Right lung (tissue), 5 donors: Measurements from ENCODE around the gene ZBTB7C. TPM values are rescaled to one million over a fixed set of nuclear protein-coding genes. Genes with fewer than 3 reads are reported as not detected.

Source experiments
- DNase-seq, 2 donors: peaks; one replicate each; pipeline ENCODE4 v3.0.0-alpha.2; 2013
- polyA plus RNA-seq, 5 donors: library from polyadenylated mRNA; unstranded; fragments of 120-200 nt; gene quantifications; one replicate each; pipeline versions ENCODE4 v1.2.1 to v1.2.3, GENCODE V29; 2013; ENCODE audit warnings: inconsistent platforms in 1 of 5, low replicate concordance in 1 of 5; ENCODE audit not compliant: insufficient read length in 5 of 5, insufficient read depth in 1 of 5

Gene ZBTB7C
- polyA plus RNA-seq, 5 donors, result 1.7 to 3.5 (median 2.2) TPM

DNA sequence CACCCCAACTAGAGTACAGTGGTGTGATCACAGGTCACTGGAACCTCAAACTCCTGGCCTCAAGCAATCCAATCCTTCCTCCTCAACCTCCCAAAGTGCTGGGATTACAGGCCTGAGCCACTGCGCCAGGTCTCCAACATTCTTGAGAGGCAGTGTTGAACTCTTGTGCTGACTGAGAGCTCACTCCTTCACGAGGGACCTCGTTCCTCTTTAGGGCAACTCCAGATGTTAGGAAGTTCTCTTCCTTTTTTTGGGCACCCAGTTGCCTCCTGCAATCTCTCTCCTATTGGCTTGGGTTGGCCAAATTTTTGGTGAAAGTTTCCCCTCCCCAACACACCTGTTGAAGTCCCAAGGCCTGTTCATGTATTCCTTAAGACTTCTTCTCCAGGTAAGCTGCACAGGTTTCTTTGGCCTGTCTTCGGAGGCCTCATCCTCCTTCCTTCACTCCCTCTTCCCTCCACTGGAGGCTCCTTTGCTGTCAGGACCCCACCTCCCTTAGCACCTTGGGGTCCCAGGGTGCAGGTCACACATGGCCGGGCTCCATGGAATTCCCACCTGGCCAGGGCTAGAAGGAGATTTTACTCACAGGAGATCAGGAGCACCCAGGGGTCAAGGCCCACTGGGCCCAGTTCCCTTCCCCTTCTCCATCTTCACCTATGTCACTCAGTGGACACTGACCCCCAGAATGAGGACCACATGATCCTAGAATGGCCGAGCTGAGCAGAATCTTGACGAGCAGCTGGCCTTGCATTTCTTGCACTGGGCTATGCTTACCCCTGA is 384.1 kb downstream of the ZBTB7C start:
- DNase-seq, result no peak

- no peak for DNase-seq
Observed at GRCh38 chr18:48024009-48024512, 385.1 kb downstream of the ZBTB7C start.

- no peak for DNase-seq
Observed at GRCh38 chr18:48023334-48024008, 385.7 kb downstream of the ZBTB7C start.

- no peak for DNase-seq
Observed at GRCh38 chr18:48022531-48023329, 386.5 kb downstream of the ZBTB7C start.

DNA sequence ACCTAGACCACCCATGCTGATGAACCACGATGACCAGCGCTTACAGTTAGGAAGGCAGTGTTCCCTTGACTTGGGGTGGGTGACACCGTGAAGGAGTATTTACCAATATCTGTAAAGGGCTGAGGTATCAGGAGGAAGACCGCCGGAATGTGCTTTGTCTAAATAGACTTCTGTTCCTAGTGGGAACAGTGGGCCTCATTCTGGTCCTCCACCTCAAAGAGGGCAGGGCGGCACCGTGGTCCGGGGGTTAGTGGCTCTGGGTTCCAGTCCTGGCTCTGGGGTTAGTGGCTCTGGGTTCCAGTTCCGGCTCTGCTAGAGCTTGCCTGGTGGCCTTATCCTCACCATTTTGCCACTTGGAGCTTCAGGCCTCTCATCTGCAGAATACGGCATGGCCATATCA is 387.2 kb downstream of the ZBTB7C start:
- DNase-seq, result no peak

DNA sequence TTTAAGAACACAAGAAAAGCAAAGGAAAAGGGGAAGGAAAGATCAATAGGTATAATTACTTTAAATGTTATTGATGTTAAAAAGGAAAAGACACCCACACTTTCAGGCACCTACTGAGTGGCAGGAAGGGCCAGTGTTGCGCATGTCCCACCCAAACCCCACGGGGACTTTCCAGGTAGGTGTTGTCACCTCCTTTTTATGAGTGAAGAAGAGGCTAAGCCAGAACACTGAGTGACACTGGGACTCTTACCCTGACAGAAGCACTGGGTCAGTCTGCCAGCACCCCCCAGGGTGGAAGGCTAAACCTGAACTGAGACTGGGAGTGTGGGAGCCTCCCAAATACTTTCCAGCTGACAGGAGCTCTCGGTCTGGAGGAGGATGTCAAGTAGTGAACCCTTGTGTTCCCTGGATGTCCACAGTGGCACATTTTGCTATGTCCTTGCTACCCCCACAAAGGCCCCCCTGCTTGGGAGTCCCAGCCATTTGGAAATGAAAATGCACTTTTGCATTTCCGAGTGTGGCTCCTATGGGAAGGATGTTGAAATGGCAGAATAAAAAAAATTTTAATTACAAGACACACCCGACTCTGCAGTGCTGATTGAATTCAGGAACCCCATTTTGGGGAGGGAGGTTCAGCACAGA is 387.8 kb downstream of the ZBTB7C start:
- no peak for DNase-seq

DNA sequence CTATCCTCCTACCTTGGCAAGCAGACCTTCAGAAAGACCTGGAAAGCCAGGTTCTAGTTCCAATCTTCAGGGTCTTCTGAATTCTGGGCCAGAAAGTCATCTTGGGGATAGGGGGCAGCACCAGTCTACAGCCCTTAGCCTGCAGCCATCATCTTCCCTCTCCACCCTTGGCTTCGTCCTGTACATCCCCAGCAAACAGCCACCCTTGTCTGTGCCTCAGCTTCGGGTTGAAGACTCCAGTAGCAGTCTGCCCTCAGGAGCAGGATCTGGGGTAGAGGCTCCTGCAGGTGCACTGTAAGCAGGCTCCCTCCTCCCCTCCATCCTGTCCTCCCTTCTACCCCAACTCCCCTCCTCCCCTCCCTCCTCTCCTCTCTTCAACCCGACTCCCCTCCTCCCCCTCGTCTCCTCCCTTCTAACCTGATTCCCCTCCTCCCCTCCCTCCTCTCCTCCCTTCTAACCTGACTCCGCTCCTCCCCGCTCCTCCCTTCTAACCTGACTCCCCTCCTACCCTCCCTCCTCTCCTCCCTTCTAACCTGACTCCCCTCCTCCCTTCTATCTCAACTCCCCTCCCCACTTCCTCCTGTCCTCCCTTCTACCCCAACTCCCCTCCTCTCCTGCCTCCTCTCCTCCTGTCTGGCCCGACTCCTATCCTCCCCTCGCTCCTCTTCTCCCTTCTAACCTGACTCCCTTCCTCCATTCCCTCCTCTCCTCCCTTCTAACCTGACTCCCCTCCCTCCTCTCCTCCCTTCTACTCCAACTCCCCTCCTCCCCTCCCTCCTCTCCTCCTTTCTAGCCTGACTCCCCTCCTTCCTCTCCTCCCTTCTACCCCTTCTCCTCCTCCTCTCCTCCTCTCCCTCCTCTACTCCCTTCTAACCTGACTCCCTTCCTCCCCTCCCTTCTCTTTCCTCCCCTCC is 388.6 kb downstream of the ZBTB7C start:
- DNase-seq, result no peak

DNA sequence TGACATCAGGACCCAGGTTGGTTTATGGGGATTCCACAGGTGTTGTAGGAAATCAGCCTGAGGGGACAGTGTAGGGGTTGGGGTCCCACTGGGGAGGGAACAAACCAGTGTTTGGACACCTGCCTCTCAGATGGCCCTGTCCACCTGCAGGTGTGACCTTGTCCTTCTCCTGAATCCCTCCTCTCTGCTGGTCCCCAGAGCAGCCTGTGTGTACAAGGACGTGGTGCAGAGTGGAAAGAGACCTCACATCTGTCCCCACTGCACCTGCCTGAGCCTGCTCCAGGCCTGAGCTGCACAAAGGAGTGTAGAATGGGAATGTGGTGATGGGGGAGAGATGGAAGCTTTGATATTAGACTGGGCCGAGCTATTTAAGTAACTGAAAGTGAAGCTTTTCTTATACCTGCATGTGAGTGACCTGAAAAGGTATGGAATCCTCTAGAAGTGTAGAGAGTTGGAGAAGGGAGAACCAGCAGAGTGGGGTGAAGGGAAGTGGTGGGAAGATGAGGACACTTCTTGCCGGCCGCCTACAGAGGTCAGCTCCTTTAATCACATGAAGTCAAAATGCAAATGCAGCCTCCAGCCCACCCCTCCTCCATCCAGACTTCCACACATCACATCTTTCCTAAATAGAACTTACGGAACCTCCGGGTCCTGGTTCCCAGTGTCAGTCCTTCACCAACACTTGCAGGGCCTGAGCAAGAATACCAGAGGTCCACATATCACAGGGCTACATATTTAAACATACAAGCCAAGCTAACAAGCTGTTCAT is 389.4 kb downstream of the ZBTB7C start:
- no peak for DNase-seq

GRCh38 chr18:48018851-48019250 is 390.3 kb downstream of the ZBTB7C start:
- no peak for DNase-seq

DNA sequence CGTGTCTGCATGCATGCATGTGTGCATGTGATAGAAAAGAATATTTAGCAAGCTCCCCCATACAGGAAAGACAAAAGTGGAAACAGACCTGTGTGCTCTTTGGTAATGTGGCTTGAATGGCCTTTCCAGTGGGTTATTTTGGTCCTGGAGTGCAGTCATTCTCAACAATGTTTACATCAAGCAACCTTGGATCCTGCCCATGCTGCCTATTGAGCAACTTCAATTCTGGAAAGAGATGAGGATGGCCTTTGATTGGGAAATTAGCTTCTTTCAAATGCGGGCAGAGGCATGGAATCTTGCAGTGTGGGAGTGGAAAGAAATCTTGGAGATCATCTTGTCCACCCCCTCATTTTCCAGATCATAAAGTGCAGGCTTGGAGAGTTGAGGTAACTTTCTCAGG is 391.5 kb downstream of the ZBTB7C start:
- no peak for DNase-seq

DNA sequence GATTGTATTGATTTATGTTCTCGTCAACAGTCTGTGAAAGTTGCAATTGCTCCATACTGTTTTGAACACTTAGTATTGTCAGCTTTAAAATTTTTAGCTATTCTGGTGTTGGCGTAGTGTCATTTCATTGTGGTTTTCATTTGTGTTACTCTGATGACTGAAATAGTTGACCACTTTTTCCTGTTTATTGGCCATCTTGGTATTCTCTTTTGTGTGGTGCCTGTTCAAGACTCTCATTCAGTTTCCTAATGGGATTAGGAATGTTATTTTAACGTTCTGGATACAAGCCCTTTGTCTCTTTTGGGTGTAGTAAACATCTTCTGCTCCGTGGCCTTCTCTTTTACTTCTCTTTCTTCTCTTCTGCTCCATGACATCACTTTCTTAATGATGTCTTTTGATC is 396.0 kb downstream of the ZBTB7C start:
- DNase-seq, result no peak

DNA sequence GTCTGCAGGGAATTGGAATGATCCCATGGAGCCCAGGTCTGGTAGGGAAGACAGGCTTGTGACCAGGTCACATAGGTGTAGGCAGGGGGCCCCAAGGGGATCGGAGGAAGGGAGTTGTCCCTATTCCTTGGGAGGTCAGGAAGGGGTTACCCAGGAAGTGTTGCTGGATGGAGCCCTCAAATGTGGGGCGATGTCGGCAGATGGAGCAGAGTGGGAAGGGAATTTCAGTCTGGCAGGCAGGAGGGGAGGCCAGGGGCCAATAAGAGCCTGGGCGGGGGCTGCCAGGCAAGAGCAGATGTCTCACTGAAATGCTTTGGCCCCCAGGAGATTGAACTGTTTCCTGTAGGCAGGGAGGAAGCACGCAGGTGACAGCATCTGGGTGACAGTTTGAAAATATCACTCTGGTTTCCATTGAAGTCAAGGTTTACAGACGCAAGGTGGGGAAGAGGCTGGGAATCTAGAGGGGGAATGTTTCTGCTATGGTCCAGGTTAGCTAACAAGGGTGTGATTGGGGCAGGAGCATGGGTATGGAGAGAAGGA is 397.2 kb downstream of the ZBTB7C start:
- DNase-seq, result no peak

GRCh38 chr18:48010264-48010663 is 398.9 kb downstream of the ZBTB7C start:
- DNase-seq, result no peak

GRCh38 chr18:48009116-48009745 is 400.0 kb downstream of the ZBTB7C start:
- DNase-seq, result no peak

GRCh38 chr18:48007955-48008701 is 401.1 kb downstream of the ZBTB7C start:
- DNase-seq, result peak in 1 of 2 donors; percentile 58

GRCh38 chr18:48007381-48007780 is 401.8 kb downstream of the ZBTB7C start:
- no peak for DNase-seq

GRCh38 chr18:48006415-48007175 is 402.6 kb downstream of the ZBTB7C start:
- no peak for DNase-seq

DNA sequence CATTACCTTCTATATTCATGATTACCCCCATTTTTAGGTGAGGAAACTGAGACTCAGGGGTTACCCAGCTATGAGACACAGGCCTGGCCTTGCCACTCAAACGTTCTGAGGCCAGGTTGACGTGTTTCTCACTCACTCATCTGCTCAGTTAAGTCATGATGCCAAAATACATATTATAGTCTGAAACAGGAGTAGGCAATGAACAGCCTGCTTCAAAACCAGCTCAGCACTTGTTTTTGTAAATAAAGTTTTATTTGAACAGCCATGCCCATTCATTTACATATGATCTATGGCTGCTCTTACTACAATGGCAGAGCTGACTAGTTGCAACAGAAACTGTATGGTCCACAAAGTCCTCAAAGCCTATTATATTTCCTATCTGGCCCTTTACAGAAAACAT is 404.6 kb downstream of the ZBTB7C start:
- no peak for DNase-seq
